Neural cell (in vitro differentiated cells): ENCODE results near the gene CCDC9. TPM values are rescaled to one million over a fixed set of nuclear protein-coding genes. Genes with fewer than 3 reads are reported as not detected.

ENCODE experiments used
- H2AFZ ChIP-seq: fragments of 200-600, 300-800 bp; sonication (generic), shearing (Covaris generic); 2 replicates; pipeline ENCODE4 v1.6.0; 2014; ENCODE audit warnings: low read depth, mild to moderate bottlenecking, antibody characterized with exemption, low read length, moderate library complexity
- H3F3A ChIP-seq: fragments of 200-600 bp; shearing (Covaris generic); 2 replicates; pipeline ENCODE4 v1.6.1; 2016; ENCODE audit warnings: mild to moderate bottlenecking, moderate library complexity, mixed read lengths, antibody characterized with exemption, low read length; ENCODE audit not compliant: insufficient read depth, poor library complexity, severe bottlenecking
- H3K27ac ChIP-seq: fragments of 200-600, 300-800 bp; sonication (generic), shearing (Covaris generic); 2 replicates; pipeline ENCODE4 v1.5.1; 2014; ENCODE audit warnings: mild to moderate bottlenecking, low read length, moderate library complexity
- H3K27me3 ChIP-seq: fragments of 300-800, 200-600 bp; sonication (generic), shearing (Covaris generic); 2 replicates; pipeline ENCODE4 v1.6.0; 2014; ENCODE audit warnings: mild to moderate bottlenecking, low read depth, low read length, moderate library complexity; ENCODE audit not compliant: insufficient read depth
- H3K36me3 ChIP-seq: fragments of 300-800, 200-600 bp; sonication (generic), shearing (Covaris generic); 2 replicates; pipeline ENCODE4 v1.5.1; 2014; ENCODE audit warnings: mild to moderate bottlenecking, antibody characterized with exemption, low read length, moderate library complexity; ENCODE audit not compliant: insufficient read depth
- H3K4me2 ChIP-seq: fragments of 300-800, 200-600 bp; sonication (generic), shearing (Covaris generic); 2 replicates; pipeline ENCODE4 v1.6.0; 2014; ENCODE audit warnings: mild to moderate bottlenecking, low read length
- H3K4me3 ChIP-seq: fragments of 300-800, 200-600 bp; sonication (generic), shearing (Covaris generic); 2 replicates; pipeline ENCODE4 v1.5.1; 2014; ENCODE audit warnings: mild to moderate bottlenecking, low read length, moderate library complexity
- H3K79me2 ChIP-seq: fragments of 200-600 bp; shearing (Covaris generic); replicated peaks from 2 replicates; pipeline ENCODE4 v1.6.0; 2014; ENCODE audit warnings: mild to moderate bottlenecking, low read length, moderate library complexity; ENCODE audit not compliant: insufficient read depth
- H3K9ac ChIP-seq: fragments of 300-800, 200-600 bp; sonication (generic), shearing (Covaris generic); 2 replicates; pipeline ENCODE4 v1.6.1; 2016; ENCODE audit warnings: mild to moderate bottlenecking, low read length, mixed read lengths
- H3K9me2 ChIP-seq: fragments of 200-600 bp; shearing (Covaris generic); 2 replicates; pipeline ENCODE4 v1.6.1; 2016; ENCODE audit warnings: mild to moderate bottlenecking, low read length, mixed read lengths; ENCODE audit not compliant: insufficient read depth
- H3K9me3 ChIP-seq: fragments of 200-600, 300-800 bp; sonication (generic), shearing (Covaris generic); 2 replicates; pipeline ENCODE4 v1.6.1; 2016; ENCODE audit warnings: mild to moderate bottlenecking, mixed run types, low read length, moderate library complexity, mixed read lengths
- H4K20me1 ChIP-seq: fragments of 200-600 bp; shearing (Covaris generic); 2 replicates; pipeline ENCODE4 v1.6.1; 2016; ENCODE audit warnings: mild to moderate bottlenecking, mixed run types; ENCODE audit not compliant: insufficient read depth
- CTCF ChIP-seq: fragments of 450-650 bp; IDR thresholded peaks from 2 replicates; pipeline ENCODE4 v1.5.1; 2014; ENCODE audit warnings: antibody characterized with exemption, mild to moderate bottlenecking, moderate library complexity; ENCODE audit not compliant: poor library complexity, severe bottlenecking
- EP300 ChIP-seq: fragments of 450-650 bp; conservative IDR thresholded peaks from 2 replicates; pipeline ENCODE4 v1.6.1; 2014; ENCODE audit warnings: antibody characterized with exemption, mild to moderate bottlenecking, moderate library complexity; ENCODE audit not compliant: poor library complexity, severe bottlenecking
- EZH2 ChIP-seq: fragments of 200-600, 300-800 bp; shearing (Covaris generic), sonication (generic); IDR thresholded peaks from 2 replicates; pipeline ENCODE4 v1.6.1; 2014; ENCODE audit warnings: antibody characterized with exemption, low read length, borderline replicate concordance, mild to moderate bottlenecking; ENCODE audit not compliant: insufficient read depth, poor library complexity, severe bottlenecking
- MXI1 ChIP-seq: fragments of 450-650 bp; conservative IDR thresholded peaks from 2 replicates; pipeline ENCODE4 v1.6.1; 2014; ENCODE audit warnings: antibody characterized with exemption, mild to moderate bottlenecking; ENCODE audit not compliant: poor library complexity, severe bottlenecking
- POLR2AphosphoS5 ChIP-seq: IDR thresholded peaks from 2 replicates; pipeline ENCODE4 v1.6.1; 2012
- RAD21 ChIP-seq: fragments of 450-650 bp; conservative IDR thresholded peaks from 2 replicates; pipeline ENCODE4 v1.6.1; 2014; ENCODE audit warnings: antibody characterized with exemption, mild to moderate bottlenecking, moderate library complexity
- REST ChIP-seq: IDR thresholded peaks from 2 replicates; pipeline ENCODE4 v1.6.1; 2012; ENCODE audit warnings: borderline replicate concordance
- SMC3 ChIP-seq: fragments of 450-650 bp; conservative IDR thresholded peaks from 2 replicates; pipeline ENCODE4 v1.6.1; 2014; ENCODE audit warnings: antibody characterized with exemption, mild to moderate bottlenecking, moderate library complexity; ENCODE audit not compliant: poor library complexity
- TAF1 ChIP-seq: IDR thresholded peaks from 2 replicates; pipeline ENCODE4 v1.6.1; 2012; ENCODE audit warnings: low read depth
- polyA plus RNA-seq: library from polyadenylated mRNA; depleted of rRNA; stranded (reverse); fragments of >200 nt; gene quantifications from 2 replicates; pipeline ENCODE4 v1.2.3, GENCODE V29; 2014

CCDC9 gene
- polyA plus RNA-seq, 1 donor from 2014 or later, result 2.1 TPM

GRCh38 chr19:47270408-47270807, 14.1 kb downstream of the CCDC9 start:
- Histone ChIP-seq H3K79me2 (no peaks in the 10 kb centered on the region), H3K36me3 (no peaks in the 10 kb centered on the region), H3K27ac (no peak overlapping the region), H3K4me3 (no peak overlapping the region), H3K4me2 (no peak overlapping the region), H4K20me1 (no peaks in the 10 kb centered on the region), H3K27me3 (no peaks in the 10 kb centered on the region), H3K9ac (no peak overlapping the region), H3K9me2 (no peaks in the 10 kb centered on the region), H3K9me3 (no peaks in the 10 kb centered on the region), H2AFZ (no peak overlapping the region), H3F3A (no peaks in the 10 kb centered on the region)
- TF ChIP-seq MXI1, result no peak
- no peak for TF ChIP-seq POLR2AphosphoS5
- TF ChIP-seq SMC3, result no peak
- no peak for TF ChIP-seq EP300
- TF ChIP-seq TAF1, result no peak
- TF ChIP-seq CTCF, result no peak
- TF ChIP-seq REST, result no peak
- TF ChIP-seq RAD21, result no peak
- TF ChIP-seq EZH2, result no peak

- Histone ChIP-seq H3F3A (no peaks in the 10 kb centered on the region), H3K4me2 (no peak overlapping the region), H3K9ac (no peak overlapping the region), H3K27me3 (no peaks in the 10 kb centered on the region), H4K20me1 (no peaks in the 10 kb centered on the region), H3K27ac (no peak overlapping the region), H2AFZ (no peak overlapping the region), H3K4me3 (no peak overlapping the region), H3K9me3 (no peaks in the 10 kb centered on the region), H3K79me2 (no peaks in the 10 kb centered on the region), H3K36me3 (no peaks in the 10 kb centered on the region), H3K9me2 (no peaks in the 10 kb centered on the region)
- no peak for TF ChIP-seq POLR2AphosphoS5
- no peak for TF ChIP-seq REST
- no peak for TF ChIP-seq EP300
- no peak for TF ChIP-seq RAD21
- TF ChIP-seq TAF1, result no peak
- TF ChIP-seq MXI1, result no peak
- TF ChIP-seq SMC3, result no peak
- no peak for TF ChIP-seq CTCF
- TF ChIP-seq EZH2, result no peak
Observed at GRCh38 chr19:47271949-47272348, 15.6 kb downstream of the CCDC9 start.
